Loucy (cell line): ENCODE results near the gene GTPBP6.

Experiments
- EZH2phosphoT487 ChIP-seq: fragments of 200-600 bp; IDR thresholded peaks from 2 replicates; pipeline ENCODE4 v1.6.1; 2018; ENCODE audit warnings: antibody characterized with exemption, mild to moderate bottlenecking, moderate library complexity, borderline replicate concordance
- TF ChIP-seq, protein P1 (sequence below): fragments of 200-600 bp; sonication (generic); conservative IDR thresholded peaks from 2 replicates; pipeline ENCODE4 v1.5.1; 2014; ENCODE audit warnings: mild to moderate bottlenecking, antibody characterized with exemption, low read length

DNA sequence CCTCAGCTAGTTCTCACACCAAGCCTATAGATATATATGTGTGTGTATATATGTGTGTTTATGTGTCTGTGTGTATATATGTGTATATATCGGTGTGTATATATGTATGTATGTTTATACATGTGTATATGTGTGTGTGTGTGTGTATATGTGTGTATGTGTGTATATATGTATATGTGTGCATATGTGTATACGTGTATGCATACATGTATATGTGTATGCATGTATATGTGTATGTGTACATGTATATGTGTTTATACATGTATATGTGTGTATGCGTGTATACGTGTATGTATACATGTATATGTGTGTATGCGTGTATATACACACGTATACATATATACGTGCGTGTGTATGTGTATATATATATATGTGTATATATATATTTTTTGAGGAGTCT is 18.3 kb downstream of the GTPBP6 start:
- TF ChIP-seq, protein P1, sequence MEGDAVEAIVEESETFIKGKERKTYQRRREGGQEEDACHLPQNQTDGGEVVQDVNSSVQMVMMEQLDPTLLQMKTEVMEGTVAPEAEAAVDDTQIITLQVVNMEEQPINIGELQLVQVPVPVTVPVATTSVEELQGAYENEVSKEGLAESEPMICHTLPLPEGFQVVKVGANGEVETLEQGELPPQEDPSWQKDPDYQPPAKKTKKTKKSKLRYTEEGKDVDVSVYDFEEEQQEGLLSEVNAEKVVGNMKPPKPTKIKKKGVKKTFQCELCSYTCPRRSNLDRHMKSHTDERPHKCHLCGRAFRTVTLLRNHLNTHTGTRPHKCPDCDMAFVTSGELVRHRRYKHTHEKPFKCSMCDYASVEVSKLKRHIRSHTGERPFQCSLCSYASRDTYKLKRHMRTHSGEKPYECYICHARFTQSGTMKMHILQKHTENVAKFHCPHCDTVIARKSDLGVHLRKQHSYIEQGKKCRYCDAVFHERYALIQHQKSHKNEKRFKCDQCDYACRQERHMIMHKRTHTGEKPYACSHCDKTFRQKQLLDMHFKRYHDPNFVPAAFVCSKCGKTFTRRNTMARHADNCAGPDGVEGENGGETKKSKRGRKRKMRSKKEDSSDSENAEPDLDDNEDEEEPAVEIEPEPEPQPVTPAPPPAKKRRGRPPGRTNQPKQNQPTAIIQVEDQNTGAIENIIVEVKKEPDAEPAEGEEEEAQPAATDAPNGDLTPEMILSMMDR, result no peak
- TF ChIP-seq EZH2phosphoT487, result no peak
